GM18867 (cell line): ENCODE data around the gene PRCP.

Source experiments
- ATAC-seq: cut with Tn5 transposase; IDR thresholded peaks from one replicate; pipeline ENCODE4 v1.9.1; 2021; ENCODE audit warnings: mild to moderate bottlenecking, moderate library complexity; ENCODE audit not compliant: unreplicated experiment

PRCP gene

DNA sequence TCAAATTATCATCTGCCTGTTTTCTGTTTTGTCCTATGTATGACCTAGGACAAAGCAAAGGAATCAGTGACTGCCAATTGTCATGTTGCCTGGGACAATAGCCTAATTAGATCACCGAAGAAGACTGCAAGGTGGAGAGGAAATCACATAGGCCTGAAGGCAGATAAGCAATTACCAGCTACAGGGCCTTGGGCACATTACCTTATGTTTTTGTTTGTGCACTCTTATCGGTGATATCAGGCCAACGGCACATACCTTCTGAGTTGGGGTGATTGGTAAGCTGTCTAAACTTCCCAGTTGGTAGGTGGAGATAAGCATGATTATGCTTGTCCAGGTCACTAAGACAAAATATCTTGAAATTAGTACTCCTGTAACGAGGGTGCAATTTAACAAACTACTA is 108.5 kb downstream of the PRCP start:
- no peak for ATAC-seq

DNA sequence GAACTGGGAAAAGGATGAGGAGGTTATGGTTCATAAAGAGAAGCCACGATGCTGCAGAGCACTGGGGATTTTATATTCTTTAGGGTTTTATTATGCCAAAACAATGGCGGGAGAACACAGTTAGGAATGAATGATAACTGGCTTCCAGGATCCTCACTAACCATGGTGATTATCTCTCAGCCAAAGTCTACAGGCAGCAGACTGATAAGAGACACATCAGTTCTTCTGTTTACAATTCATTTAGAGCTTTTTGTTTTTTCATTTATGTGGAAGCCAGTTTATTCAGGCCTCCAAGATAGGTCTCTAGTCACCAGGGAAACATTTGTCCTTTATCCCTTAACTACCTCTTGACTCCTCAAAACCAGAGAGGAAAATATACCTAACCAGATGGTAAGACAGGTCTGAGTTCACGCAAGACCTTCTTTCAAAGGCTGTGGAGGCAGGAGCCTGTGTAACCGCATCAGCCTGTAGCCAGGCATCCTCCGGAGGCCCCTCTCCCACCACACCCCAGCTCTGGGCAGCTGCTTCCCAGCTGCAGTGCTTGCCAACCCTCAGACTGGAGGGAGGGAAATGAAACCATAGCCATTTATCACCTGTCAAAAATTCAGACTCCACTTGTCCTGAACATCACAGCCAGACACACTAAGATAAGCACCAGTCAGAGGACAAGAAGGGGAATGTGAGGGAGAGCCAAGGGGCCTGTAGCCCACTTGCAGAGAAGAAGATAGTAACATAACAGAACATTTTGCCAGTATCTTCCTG is 109.3 kb downstream of the PRCP start:
- no peak for ATAC-seq

DNA sequence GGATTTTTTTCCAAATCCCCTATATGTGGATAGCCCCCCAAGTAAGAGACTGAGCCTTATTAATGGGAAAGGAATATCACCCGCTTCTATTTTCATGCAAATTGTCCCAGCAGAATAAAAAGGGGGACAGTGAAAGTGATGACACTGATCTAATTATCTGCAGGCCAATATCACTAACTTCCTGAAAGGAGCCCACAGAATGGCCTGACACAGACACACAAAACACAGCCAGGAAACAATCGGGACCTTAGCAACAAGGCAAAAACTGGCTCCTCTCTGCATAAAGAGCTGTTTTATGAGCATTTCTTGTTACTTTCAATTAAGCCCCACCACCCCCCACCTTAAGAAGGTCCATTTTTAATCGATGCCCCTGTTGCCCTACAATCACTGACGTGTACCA is 112.2 kb downstream of the PRCP start:
- no peak for ATAC-seq

- no peak for ATAC-seq
These were observed 113.4 kb downstream of the PRCP start for GRCh38 chr11:82786836-82787235.

DNA sequence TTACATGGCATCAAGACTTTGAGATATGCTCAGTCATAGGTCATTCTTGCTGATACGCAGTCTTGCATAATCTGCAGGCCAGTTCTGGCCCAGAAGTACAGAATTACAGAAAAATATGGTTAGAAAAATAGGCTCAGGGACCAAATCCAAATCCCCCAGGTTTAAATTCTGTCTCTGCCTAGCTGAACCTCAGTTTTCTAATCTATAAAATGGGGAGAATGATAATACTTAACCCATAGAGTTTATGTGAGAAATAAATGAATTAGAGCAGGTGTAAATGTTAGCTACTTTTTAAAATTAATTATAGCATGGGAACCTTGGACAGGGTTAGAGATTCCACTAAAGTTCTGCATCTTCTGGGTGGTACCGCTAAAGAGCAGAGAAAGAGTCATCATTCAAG is 114.2 kb downstream of the PRCP start:
- no peak for ATAC-seq

- ATAC-seq = no peak
These were observed 117.3 kb downstream of the PRCP start for GRCh38 chr11:82782825-82783374.

DNA sequence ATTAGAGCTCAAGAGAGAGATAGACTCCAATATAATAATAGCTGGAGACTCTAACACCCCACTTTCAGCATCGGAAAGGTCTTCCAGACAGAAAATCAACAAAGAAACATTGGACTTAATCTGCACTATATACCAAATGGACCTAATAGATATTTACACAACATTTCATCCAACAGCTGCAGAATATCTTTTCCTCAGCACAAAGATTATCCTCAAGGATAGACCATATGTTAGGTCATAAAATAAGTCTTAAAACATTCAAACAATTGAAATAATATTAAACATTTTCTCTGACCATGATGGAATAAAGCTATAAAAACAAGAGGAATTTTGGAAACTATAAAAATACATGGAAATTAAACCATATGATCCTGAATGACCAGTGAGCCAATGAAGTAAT is 121.5 kb downstream of the PRCP start:
- ATAC-seq = no peak

DNA sequence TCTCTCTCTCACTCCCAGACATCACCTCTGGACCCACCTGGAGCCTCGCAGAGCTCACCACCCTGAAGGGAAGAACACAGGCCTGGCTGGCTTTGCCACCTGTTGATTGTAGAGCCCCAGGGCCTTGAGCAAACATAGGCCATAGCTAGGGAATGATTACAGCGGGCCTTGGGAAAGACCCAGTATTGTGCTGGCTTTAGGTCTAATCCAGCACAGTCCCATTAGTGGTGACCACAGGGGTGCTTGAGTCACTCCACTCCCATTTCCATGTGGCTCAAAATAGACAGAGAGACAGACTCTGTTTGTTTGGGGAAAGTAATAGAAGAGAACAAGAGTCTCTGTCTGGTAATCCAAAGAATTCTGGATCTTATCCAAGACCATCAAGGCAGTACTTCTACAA is 123.9 kb downstream of the PRCP start:
- ATAC-seq = no peak

GRCh38 chr11:82775736-82776346 is 124.4 kb downstream of the PRCP start:
- ATAC-seq = peak; percentile 100

DNA sequence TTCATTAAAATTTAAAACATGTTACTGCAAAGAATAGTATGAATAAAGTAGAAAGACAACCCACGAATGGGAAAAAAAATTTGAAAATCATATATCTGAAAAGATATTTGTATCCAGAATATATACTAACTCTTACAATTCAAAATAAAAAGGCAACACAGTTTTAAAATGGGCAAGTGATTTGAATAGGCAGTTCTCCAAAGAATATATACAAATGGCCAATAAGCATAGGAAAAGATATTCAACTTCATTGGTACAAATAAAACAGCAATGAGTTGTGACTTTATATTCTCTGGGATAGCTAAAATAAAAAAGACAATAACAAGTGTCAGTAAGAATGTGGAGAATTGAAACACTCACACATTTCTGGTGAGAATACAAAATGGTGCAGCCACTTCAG is 125.0 kb downstream of the PRCP start:
- no peak for ATAC-seq
